Adrenal gland (tissue), 12 donors: ENCODE data around the gene SOX10. TPM values are rescaled to one million over a fixed set of nuclear protein-coding genes. Genes with fewer than 3 reads are reported as not detected.

ENCODE experiments used
- DNase-seq, 7 donors: peaks; one replicate each; pipeline ENCODE4 v3.0.0-alpha.2; 2019 to 2020
- H3K27ac ChIP-seq, 5 donors: fragments of 200-600 bp; sonication (generic) in 4 of 5; 1 replicate in 3 of 5; 2 replicates in 2 of 5; pipeline versions ENCODE4 v1.5.1 to v1.8.0; 2016 to 2020; ENCODE audit warnings: mild to moderate bottlenecking in 1 of 5
- H3K27me3 ChIP-seq: fragments of 200-600 bp; 2 replicates; pipeline ENCODE4 v1.8.0; 2021
- H3K36me3 ChIP-seq, 2 donors: fragments of 200-600 bp; replicated peaks in 1 of 2; 1 replicate in 1 of 2; 2 replicates in 1 of 2; pipeline versions ENCODE4 v1.5.1 to v1.8.0; 2018 to 2022
- H3K4me1 ChIP-seq, 2 donors: fragments of 200-600 bp; replicated peaks in 1 of 2; 1 replicate in 1 of 2; 2 replicates in 1 of 2; pipeline versions ENCODE4 v1.5.1 to v1.8.0; 2018 to 2021
- H3K4me3 ChIP-seq, 4 donors: fragments of 200-600 bp; sonication (generic) in 3 of 4; one replicate each; pipeline ENCODE4 v1.5.1; 2016 to 2018
- H3K9me3 ChIP-seq, 3 donors: fragments of 200-600 bp; sonication (generic) in 1 of 3; replicated peaks in 1 of 3; 1 replicate in 2 of 3; 2 replicates in 1 of 3; pipeline versions ENCODE4 v1.5.1 to v1.8.0; 2016 to 2021
- CTCF ChIP-seq, 6 experiments: fragments of 450-650 bp in 4 of 6; fragments of 200-600 bp in 2 of 6; sonication (generic) in 1 of 6; IDR thresholded peaks; 1 replicate in 5 of 6; 2 replicates in 1 of 6; pipeline versions ENCODE4 v1.5.1 to v1.8.0; 2016 to 2021; ENCODE audit warnings: antibody characterized with exemption in 6 of 6, mild to moderate bottlenecking in 2 of 6, moderate library complexity in 1 of 6
- POLR2A ChIP-seq, 2 donors: fragments of 450-650 bp; IDR thresholded peaks; one replicate each; pipeline ENCODE4 v1.6.1; 2017; ENCODE audit warnings: antibody characterized with exemption in 2 of 2, mild to moderate bottlenecking in 2 of 2, moderate library complexity in 1 of 2
- WGBS, 4 donors: extraction: QIAGEN DNeasy Blood & Tissue Kit in 2 of 4; methylation state at CpG; one replicate each; pipeline versions ENCODE4 v1.1.5 to v1.1.7; 2013 to 2017; 5-methylcytosine and 5-hydroxymethylcytosine counted together
- intact Hi-C, 2 donors: fragments of 100-400 bp; cut with DNase I; formaldehyde crosslinking; loops; one replicate each; pipeline versions ENCODE4 v1.14.1 to v1.15.0; 2022 to 2023
- polyA plus RNA-seq, 3 donors: library from polyadenylated mRNA; stranded (reverse); fragments of 200-250 nt in 2 of 3; fragments of 350-450 nt in 1 of 3; fragmentation: Illumina TruSeq in 1 of 3; extraction: RNeasy Lipid Tissue Mini Kit (QIAGEN cat#74804) in 1 of 3; gene quantifications; one replicate each; pipeline ENCODE4 v1.2.3, GENCODE V29; 2013 to 2014
- total RNA-seq, 9 donors: library from RNA; depleted of rRNA in 4 of 9; stranded (reverse); fragments of >200 nt in 4 of 9; fragments of 120-200 nt in 1 of 9; fragmentation: NEBNext Ultra II Directional in 1 of 9; extraction: Animal tissue kit (Norgen Biotek cat#: 25700) in 1 of 9; gene quantifications; one replicate each; pipeline versions ENCODE4 v1.1.0 to v1.2.4, GENCODE V29; 2013 to 2023
- donor health status: healthy with polysubstance abuse.
- donor health status: Bipolar disorder and iron deficiency.
- donor health status: DM: yes; HTN: yes; CAD: no.
- donor health status: DM: no; HTN: no; CAD: no.
- donor health status: DM: no; HTN: no; CAD: no.
- donor health status: DM: yes; HTN: yes; CAD: no.

SOX10 gene
- total and polyA plus RNA-seq, 12 donors, result 0.16 to 5.4 (median 0.78) TPM; not detected in 1

- Histone ChIP-seq H3K4me1 (no peaks in the 10 kb centered on the region), H3K27ac (no peak overlapping the region), H3K36me3 (no peaks in the 10 kb centered on the region), H3K4me3 (no peak overlapping the region), H3K27me3 (no peaks in the 10 kb centered on the region), H3K9me3 (no peaks in the 10 kb centered on the region)
- DNase-seq, result no peak
- intact Hi-C loops, result no loop called here
- WGBS, 4 donors, result 33 to 68% (median 60%) methylated on average over 1 to 4 of the region's 4 CpGs
- no peak for TF ChIP-seq POLR2A (IDR thresholded peaks at IDR 0.05)
Measured at GRCh38 chr22:37996079-37996478, 11.7 kb upstream of the SOX10 start.

- H3K4me1 ChIP-seq, result no peaks in the 10 kb centered on the region
- DNase-seq, result no peak
- no peak overlapping the region for H3K4me3 ChIP-seq
- no peaks in the 10 kb centered on the region for H3K9me3 ChIP-seq
- H3K27ac ChIP-seq, result no peak overlapping the region
- TF ChIP-seq CTCF (IDR thresholded peaks at IDR 0.05) (no peak), POLR2A (IDR thresholded peaks at IDR 0.05) (no peak)
- H3K27me3 ChIP-seq, result no peaks in the 10 kb centered on the region
- intact Hi-C loops, result no loop called here
- H3K36me3 ChIP-seq, result no peaks in the 10 kb centered on the region
- 85 to 94% (median 92%) methylated on average over 4 of the region's 4 CpGs for WGBS, 4 donors
Measured at GRCh38 chr22:37995460-37995859, 11.1 kb upstream of the SOX10 start.

- intact Hi-C loops, result no loop called here
- no peak overlapping the region for H3K27ac ChIP-seq
- WGBS, 4 donors, result 88 to 96% (median 91%) methylated on average over 5 to 6 of the region's 6 CpGs
Measured at GRCh38 chr22:37994982-37995381, 10.6 kb upstream of the SOX10 start.

GRCh38 chr22:37994049-37994448 lies 9.7 kb upstream of the SOX10 start:
- Histone ChIP-seq H3K4me1 (no peaks in the 10 kb centered on the region), H3K36me3 (no peaks in the 10 kb centered on the region), H3K4me3 (no peak overlapping the region), H3K27me3 (no peaks in the 10 kb centered on the region), H3K9me3 (no peaks in the 10 kb centered on the region), H3K27ac (no peak overlapping the region)
- intact Hi-C loops, result no loop called here
- no peak for DNase-seq
- WGBS, 4 donors, result 83 to 96% (median 89%) methylated on average over 6 of the region's 6 CpGs
- no peak for TF ChIP-seq POLR2A (IDR thresholded peaks at IDR 0.05)
- TF ChIP-seq CTCF (IDR thresholded peaks at IDR 0.05), result no peak

More at GRCh38 chr22:37994982-37995381, 10.6 kb upstream of the SOX10 start:
- Histone ChIP-seq H3K4me3 (no peak overlapping the region), H3K9me3 (no peaks in the 10 kb centered on the region), H3K27me3 (no peaks in the 10 kb centered on the region), H3K4me1 (no peaks in the 10 kb centered on the region), H3K36me3 (no peaks in the 10 kb centered on the region)
- TF ChIP-seq CTCF (IDR thresholded peaks at IDR 0.05) (no peak), POLR2A (IDR thresholded peaks at IDR 0.05) (no peak)
- no peak for DNase-seq

- Histone ChIP-seq H3K27me3 (no peaks in the 10 kb centered on the region), H3K36me3 (no peaks in the 10 kb centered on the region), H3K4me3 (no peak overlapping the region), H3K4me1 (no peaks in the 10 kb centered on the region), H3K27ac (no peak overlapping the region), H3K9me3 (no peaks in the 10 kb centered on the region)
- intact Hi-C loops, result no loop called here
- TF ChIP-seq POLR2A (IDR thresholded peaks at IDR 0.05), result no peak
- no peak for TF ChIP-seq CTCF (IDR thresholded peaks at IDR 0.05)
- DNase-seq, result no peak
- 63 to 76% (median 64%) methylated on average over 6 of the region's 6 CpGs for WGBS, 4 donors
Measured at GRCh38 chr22:37991731-37992442, 7.5 kb upstream of the SOX10 start.
